ENCODE measurements around the gene MXRA7.
"Not testable (repeated sequence)": the region's sequence is repeated elsewhere in the genome, so short reads cannot be mapped to it uniquely, and the experiment has no call there.

MXRA7 gene

GRCh38 chr17:76640550-76641380 lies 70.0 kb downstream of the MXRA7 start:
- DNase-seq, result no peak

DNA sequence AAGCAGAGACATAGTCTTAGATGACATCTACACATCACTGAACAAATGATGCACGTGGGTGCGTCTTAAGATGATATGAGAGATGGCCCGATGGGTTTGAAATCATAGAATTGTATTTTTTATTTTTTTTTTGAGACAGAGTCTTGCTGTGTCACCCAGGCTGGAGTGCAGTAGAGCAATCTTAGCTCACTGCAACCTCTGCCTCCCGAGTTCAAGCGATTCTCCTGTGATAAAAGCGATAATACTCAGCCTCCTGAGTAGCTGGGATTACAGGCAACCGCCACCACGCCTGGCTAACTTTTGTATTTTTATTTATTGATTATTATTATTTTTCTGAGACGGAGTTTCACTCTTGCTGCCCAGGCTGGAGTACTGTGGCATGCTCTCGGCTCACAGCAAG lies 72.5 kb downstream of the MXRA7 start:
- DNase-seq, result no peak

DNA sequence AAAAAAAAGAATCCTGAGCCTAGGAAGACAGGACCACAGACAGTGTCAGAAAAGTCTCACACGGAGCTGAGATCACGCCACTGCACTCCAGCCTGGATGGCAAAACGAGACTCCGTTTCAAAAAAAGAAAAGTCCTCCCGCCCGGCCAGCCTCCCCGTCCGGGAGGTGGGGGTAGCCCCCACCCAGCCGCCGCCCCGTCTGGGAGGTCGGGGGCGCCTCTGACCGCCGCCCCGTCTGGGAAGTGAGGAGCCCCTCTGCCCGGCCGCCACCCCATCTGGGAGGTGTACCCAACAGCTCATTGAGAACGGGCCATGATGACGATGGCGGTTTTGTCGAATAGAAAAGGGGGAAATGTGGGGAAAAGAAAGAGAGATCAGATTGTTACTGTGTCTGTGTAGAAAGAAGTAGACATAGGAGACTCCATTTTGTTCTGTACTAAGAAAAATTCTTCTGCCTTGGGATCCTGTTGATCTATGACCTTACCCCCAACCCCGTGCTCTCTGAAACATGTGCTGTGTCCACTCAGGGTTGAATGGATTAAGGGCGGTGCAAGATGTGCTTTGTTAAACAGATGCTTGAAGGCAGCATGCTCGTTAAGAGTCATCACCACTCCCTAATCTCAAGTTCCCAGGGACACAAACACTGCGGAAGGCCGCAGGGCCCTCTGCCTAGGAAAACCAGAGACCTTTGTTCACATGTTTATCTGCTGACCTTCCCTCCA lies 74.1 kb downstream of the MXRA7 start:
- not testable (repeated sequence) for DNase-seq

GRCh38 chr17:76635659-76636360 lies 75.0 kb downstream of the MXRA7 start:
- DNase-seq, result no peak

DNA sequence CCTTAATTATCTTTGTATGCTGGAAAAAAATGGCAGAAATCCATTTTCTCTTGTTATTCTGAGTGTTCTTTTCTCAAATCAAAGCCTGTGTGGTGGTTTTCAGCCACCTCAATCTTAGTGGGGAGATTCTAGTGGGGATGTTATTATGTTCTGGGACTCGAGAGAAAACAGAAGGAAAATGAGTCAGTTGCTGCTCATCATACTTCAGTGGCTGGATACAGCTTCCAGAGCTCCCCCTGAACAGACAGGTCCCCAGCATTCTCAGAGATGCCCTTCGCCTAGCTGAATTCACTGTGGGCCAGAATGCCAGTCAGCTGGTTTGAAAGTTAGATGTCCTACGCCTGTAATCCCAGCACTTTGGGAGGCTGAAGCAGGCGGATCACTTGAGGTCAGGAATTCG lies 75.7 kb downstream of the MXRA7 start:
- no peak for DNase-seq

- DNase-seq, result no peak
Measured at GRCh38 chr17:76633628-76634328, 77.0 kb downstream of the MXRA7 start.

- DNase-seq, result no peak
Measured at GRCh38 chr17:76631821-76632565, 78.8 kb downstream of the MXRA7 start.

DNA sequence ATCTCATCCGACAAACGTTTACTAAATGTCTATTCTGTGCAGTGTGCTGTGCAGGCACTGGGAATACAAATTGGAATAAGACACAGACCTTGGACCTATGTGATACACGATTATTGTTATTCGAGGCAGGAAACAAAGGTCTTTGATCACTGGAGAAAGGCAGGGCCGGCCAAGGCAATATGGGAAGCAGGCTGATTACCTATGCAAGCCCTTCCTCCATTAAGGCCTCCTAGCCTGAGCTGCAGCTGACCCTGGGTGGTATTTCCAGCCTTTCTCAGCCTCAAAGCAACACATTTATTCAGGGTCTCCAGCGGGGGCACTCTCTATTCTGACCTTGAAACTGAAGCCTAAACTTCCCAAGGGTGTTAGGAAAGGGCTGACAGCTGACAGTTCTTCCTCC lies 80.6 kb downstream of the MXRA7 start:
- DNase-seq, result no peak
